ENCODE measurements around the gene LYZL2. TPM values are rescaled to one million over a fixed set of nuclear protein-coding genes. Genes with fewer than 3 reads are reported as not detected.

The LYZL2 gene
- total RNA-seq, 1 experiment from 2014 or later = not detected

DNA sequence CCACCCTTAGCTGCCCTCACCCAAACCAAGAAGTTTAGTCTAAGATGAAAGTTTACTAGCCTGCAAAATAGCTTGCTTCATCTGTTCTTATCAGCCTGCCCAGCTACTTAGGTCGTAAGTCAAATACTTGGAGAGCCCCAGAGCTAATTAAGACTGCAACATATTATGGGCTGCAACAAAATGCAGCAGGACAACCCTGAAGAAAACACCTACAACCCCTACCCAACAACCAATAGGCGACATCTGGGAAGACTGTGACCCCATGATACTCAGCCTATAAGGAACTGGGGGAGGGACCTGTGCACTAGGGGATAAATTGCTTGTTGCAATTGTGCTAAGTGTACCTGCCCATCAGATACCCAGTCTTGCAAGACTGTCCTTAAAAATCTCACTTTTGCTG is 64.1 kb downstream of the LYZL2 start:
- H3K36me3 ChIP-seq (ENCODE audit: insufficient read depth, low read length, poor library complexity, severe bottlenecking) = no peaks in the 10 kb centered on the region
- no peaks in the 10 kb centered on the region for H3K4me1 ChIP-seq (ENCODE audit: insufficient read depth, low read length, poor library complexity, severe bottlenecking)
- H3K27ac ChIP-seq (ENCODE audit: low read depth, low read length, poor library complexity, severe bottlenecking) = no peak overlapping the region
- no peak for DNase-seq (ENCODE audit: low spot score)
- no TSS peak for BruUV-seq (replicated peaks)
- POLR2A ChIA-PET (ENCODE audit: low non-redundant PET) = no interaction called here
- intact Hi-C loops (cut with micrococcal nuclease; ENCODE audit: unreplicated experiment) = no loop called here
- no peaks in the 10 kb centered on the region for H3K27me3 ChIP-seq (replicated peaks; ENCODE audit: insufficient read depth, low read depth, low read length, poor library complexity)
- no peaks in the 10 kb centered on the region for H3K9me3 ChIP-seq (ENCODE audit: low read depth, low read length, poor library complexity, severe bottlenecking)
- TF ChIP-seq, protein P1, sequence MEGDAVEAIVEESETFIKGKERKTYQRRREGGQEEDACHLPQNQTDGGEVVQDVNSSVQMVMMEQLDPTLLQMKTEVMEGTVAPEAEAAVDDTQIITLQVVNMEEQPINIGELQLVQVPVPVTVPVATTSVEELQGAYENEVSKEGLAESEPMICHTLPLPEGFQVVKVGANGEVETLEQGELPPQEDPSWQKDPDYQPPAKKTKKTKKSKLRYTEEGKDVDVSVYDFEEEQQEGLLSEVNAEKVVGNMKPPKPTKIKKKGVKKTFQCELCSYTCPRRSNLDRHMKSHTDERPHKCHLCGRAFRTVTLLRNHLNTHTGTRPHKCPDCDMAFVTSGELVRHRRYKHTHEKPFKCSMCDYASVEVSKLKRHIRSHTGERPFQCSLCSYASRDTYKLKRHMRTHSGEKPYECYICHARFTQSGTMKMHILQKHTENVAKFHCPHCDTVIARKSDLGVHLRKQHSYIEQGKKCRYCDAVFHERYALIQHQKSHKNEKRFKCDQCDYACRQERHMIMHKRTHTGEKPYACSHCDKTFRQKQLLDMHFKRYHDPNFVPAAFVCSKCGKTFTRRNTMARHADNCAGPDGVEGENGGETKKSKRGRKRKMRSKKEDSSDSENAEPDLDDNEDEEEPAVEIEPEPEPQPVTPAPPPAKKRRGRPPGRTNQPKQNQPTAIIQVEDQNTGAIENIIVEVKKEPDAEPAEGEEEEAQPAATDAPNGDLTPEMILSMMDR (conservative IDR thresholded peaks at IDR 0.05; ENCODE audit: low read depth, low read length) = no peak
- TF ChIP-seq EZH2 (IDR thresholded peaks at IDR 0.05; ENCODE audit: borderline replicate concordance, low read depth, low read length, poor library complexity, severe bottlenecking) = no peak
- CTCF ChIA-PET = interaction anchor here (1.3 kb wide), 1 partner anchor 16 kb away, joined by 3 read pairs; no protein-coding TSS in a partner anchor
- H3K4me3 ChIP-seq (ENCODE audit: low read depth, low read length, poor library complexity, severe bottlenecking) = no peak overlapping the region

DNA sequence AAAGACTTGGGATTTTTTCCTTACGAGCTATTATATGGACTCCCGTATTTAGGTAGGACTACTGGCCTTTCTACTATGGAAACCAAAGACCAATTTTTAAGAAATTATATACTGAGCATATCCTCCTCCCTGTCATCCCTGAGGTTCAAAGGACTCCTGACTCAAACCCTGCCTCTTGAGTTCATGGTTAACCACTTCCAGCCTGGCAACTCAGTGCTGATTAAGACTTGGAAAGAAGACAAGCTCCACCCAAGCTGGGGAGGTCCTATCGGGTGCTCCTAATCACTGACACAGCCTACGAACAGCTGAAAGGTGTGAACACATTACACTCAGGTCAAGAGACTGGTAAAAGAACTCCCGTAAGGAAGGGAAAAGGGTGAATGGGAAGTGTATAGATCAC is 66.8 kb downstream of the LYZL2 start:
- no peak for TF ChIP-seq EZH2 (IDR thresholded peaks at IDR 0.05; ENCODE audit: borderline replicate concordance, low read depth, low read length, poor library complexity, severe bottlenecking)
- TF ChIP-seq, protein P1 (conservative IDR thresholded peaks at IDR 0.05; ENCODE audit: low read depth, low read length) = no peak
- Histone ChIP-seq H3K27ac (ENCODE audit: low read depth, low read length, poor library complexity, severe bottlenecking) (no peak overlapping the region), H3K4me1 (ENCODE audit: insufficient read depth, low read length, poor library complexity, severe bottlenecking) (no peaks in the 10 kb centered on the region), H3K4me3 (ENCODE audit: low read depth, low read length, poor library complexity, severe bottlenecking) (no peak overlapping the region), H3K36me3 (ENCODE audit: insufficient read depth, low read length, poor library complexity, severe bottlenecking) (no peaks in the 10 kb centered on the region), H3K9me3 (ENCODE audit: low read depth, low read length, poor library complexity, severe bottlenecking) (no peaks in the 10 kb centered on the region), H3K27me3 (replicated peaks; ENCODE audit: insufficient read depth, low read depth, low read length, poor library complexity) (no peaks in the 10 kb centered on the region)
- POLR2A ChIA-PET (ENCODE audit: low non-redundant PET) = no interaction called here
- CTCF ChIA-PET = no interaction called here
- BruUV-seq (replicated peaks) = no TSS peak
- intact Hi-C loops (cut with micrococcal nuclease; ENCODE audit: unreplicated experiment) = no loop called here
- no peak for DNase-seq (ENCODE audit: low spot score)

Other genes with a start within 250 kb of the LYZL2 start
- gene MAP3K8, start 195.6 kb downstream of the LYZL2 start, total RNA-seq (2021) = 4.5 TPM in 2 replicates

Data from A673 (cell line).